Measurements from ENCODE around the gene FAAP20.

GRCh38 chr1:2224170-2224584, 29.6 kb upstream of the FAAP20 start:
- TF ChIP-seq, protein P1, sequence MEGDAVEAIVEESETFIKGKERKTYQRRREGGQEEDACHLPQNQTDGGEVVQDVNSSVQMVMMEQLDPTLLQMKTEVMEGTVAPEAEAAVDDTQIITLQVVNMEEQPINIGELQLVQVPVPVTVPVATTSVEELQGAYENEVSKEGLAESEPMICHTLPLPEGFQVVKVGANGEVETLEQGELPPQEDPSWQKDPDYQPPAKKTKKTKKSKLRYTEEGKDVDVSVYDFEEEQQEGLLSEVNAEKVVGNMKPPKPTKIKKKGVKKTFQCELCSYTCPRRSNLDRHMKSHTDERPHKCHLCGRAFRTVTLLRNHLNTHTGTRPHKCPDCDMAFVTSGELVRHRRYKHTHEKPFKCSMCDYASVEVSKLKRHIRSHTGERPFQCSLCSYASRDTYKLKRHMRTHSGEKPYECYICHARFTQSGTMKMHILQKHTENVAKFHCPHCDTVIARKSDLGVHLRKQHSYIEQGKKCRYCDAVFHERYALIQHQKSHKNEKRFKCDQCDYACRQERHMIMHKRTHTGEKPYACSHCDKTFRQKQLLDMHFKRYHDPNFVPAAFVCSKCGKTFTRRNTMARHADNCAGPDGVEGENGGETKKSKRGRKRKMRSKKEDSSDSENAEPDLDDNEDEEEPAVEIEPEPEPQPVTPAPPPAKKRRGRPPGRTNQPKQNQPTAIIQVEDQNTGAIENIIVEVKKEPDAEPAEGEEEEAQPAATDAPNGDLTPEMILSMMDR (IDR thresholded peaks at IDR 0.05; ENCODE audit: poor library complexity), result no peak
- no peak for TF ChIP-seq EZH2 (IDR thresholded peaks at IDR 0.05; ENCODE audit: borderline replicate concordance)

Measured in hepatocyte (in vitro differentiated cells).